CD14-positive monocyte (primary cell): ENCODE data around the gene SLC25A22. TPM values are rescaled to one million over a fixed set of nuclear protein-coding genes. Genes with fewer than 3 reads are reported as not detected.

ENCODE experiments used
- DNase-seq, 3 donors: peaks; one replicate each; pipeline ENCODE4 v3.0.0-alpha.2; 2011 to 2022
- H2AFZ ChIP-seq: 2 replicates; pipeline ENCODE4 v1.6.0; 2012; ENCODE audit warnings: mild to moderate bottlenecking, low read depth, low read length, inconsistent platforms; ENCODE audit not compliant: insufficient read depth, poor library complexity, severe bottlenecking
- H3K27ac ChIP-seq, 2 donors: 1 replicate in 1 of 2; 2 replicates in 1 of 2; pipeline ENCODE4 v1.5.1; 2012 to 2013; ENCODE audit warnings: low read length in 2 of 2, control low read depth in 1 of 2, inconsistent platforms in 1 of 2, low read depth in 1 of 2, mild to moderate bottlenecking in 1 of 2
- H3K27me3 ChIP-seq, 2 donors: one replicate each; pipeline versions ENCODE4 v1.6.0 to v1.6.1; 2011 to 2013; ENCODE audit warnings: low read length in 2 of 2; ENCODE audit not compliant: control insufficient read depth in 2 of 2, insufficient read depth in 2 of 2
- H3K36me3 ChIP-seq, 2 donors: replicated peaks in 1 of 2; 1 replicate in 1 of 2; 2 replicates in 1 of 2; pipeline versions ENCODE4 v1.5.1 to v1.6.1; 2012 to 2013; ENCODE audit warnings: low read length in 2 of 2, control low read depth in 1 of 2, inconsistent platforms in 1 of 2, mild to moderate bottlenecking in 1 of 2; ENCODE audit not compliant: insufficient read depth in 2 of 2, control insufficient read depth in 1 of 2
- H3K4me1 ChIP-seq, 2 donors: 1 replicate in 1 of 2; 2 replicates in 1 of 2; pipeline versions ENCODE4 v1.5.1 to v1.6.1; 2012 to 2013; ENCODE audit warnings: low read length in 2 of 2, control low read depth in 1 of 2, inconsistent platforms in 1 of 2, mild to moderate bottlenecking in 1 of 2, moderate library complexity in 1 of 2; ENCODE audit not compliant: insufficient read depth in 2 of 2, control insufficient read depth in 1 of 2
- H3K4me2 ChIP-seq: replicated peaks from 2 replicates; pipeline ENCODE3; 2012; ENCODE audit warnings: low read length, moderate library complexity, mild to moderate bottlenecking; ENCODE audit not compliant: poor library complexity, severe bottlenecking; ENCODE audit errors: extremely low read depth
- H3K4me3 ChIP-seq, 3 experiments: fragments of 200-600 bp in 1 of 3; sonication (generic) in 1 of 3; replicated peaks in 1 of 3; 1 replicate in 2 of 3; 2 replicates in 1 of 3; pipeline ENCODE4 v1.5.1; 2011 to 2013; ENCODE audit warnings: low read length in 3 of 3, mild to moderate bottlenecking in 3 of 3, control low read depth in 2 of 3, low read depth in 2 of 3, inconsistent platforms in 1 of 3, moderate library complexity in 1 of 3
- H3K79me2 ChIP-seq: 2 replicates; pipeline ENCODE4 v1.6.0; 2012; ENCODE audit warnings: mild to moderate bottlenecking, control low read depth, inconsistent platforms, low read length, moderate library complexity; ENCODE audit not compliant: insufficient read depth
- H3K9ac ChIP-seq: 2 replicates; pipeline ENCODE4 v1.6.0; 2017; ENCODE audit warnings: low read length, mild to moderate bottlenecking; ENCODE audit not compliant: insufficient read depth, poor library complexity, severe bottlenecking
- H3K9me3 ChIP-seq, 2 donors: replicated peaks in 1 of 2; 1 replicate in 1 of 2; 2 replicates in 1 of 2; pipeline versions ENCODE4 v1.5.1 to v1.6.1; 2012 to 2013; ENCODE audit warnings: low read length in 2 of 2, control low read depth in 1 of 2; ENCODE audit not compliant: control insufficient read depth in 1 of 2, insufficient read depth in 1 of 2
- H4K20me1 ChIP-seq: 2 replicates; pipeline ENCODE4 v1.6.0; 2012; ENCODE audit warnings: mild to moderate bottlenecking, low read length, control low read depth, moderate library complexity; ENCODE audit not compliant: insufficient read depth
- H3K27ac Mint-ChIP-seq, 7 donors: one replicate each; pipeline ENCODE4 v1.8.0; 2020; ENCODE audit warnings: mild to moderate bottlenecking in 7 of 7, mixed read lengths in 7 of 7, moderate library complexity in 6 of 7, inconsistent platforms in 2 of 7
- H3K27me3 Mint-ChIP-seq, 3 donors: one replicate each; pipeline ENCODE4 v1.8.0; 2021 to 2022; ENCODE audit warnings: low read depth in 3 of 3, mild to moderate bottlenecking in 3 of 3, mixed read lengths in 3 of 3, moderate library complexity in 3 of 3, inconsistent platforms in 1 of 3
- H3K36me3 Mint-ChIP-seq, 2 donors: one replicate each; pipeline ENCODE4 v1.8.0; 2020; ENCODE audit warnings: mixed read lengths in 2 of 2, inconsistent platforms in 1 of 2, mild to moderate bottlenecking in 1 of 2
- H3K4me1 Mint-ChIP-seq: one replicate; pipeline ENCODE4 v1.8.0; 2020; ENCODE audit warnings: mild to moderate bottlenecking, mixed read lengths
- H3K4me3 Mint-ChIP-seq, 2 donors: one replicate each; pipeline ENCODE4 v1.8.0; 2020; ENCODE audit warnings: mild to moderate bottlenecking in 2 of 2, mixed read lengths in 2 of 2, moderate library complexity in 1 of 2
- H3K9me3 Mint-ChIP-seq, 7 donors: one replicate each; pipeline ENCODE4 v1.8.0; 2020 to 2022; ENCODE audit warnings: mixed read lengths in 7 of 7, mild to moderate bottlenecking in 6 of 7, moderate library complexity in 6 of 7, inconsistent platforms in 2 of 7
- WGBS: methylation state at CpG from one replicate; pipeline ENCODE4 v1.1.5; 2013; ENCODE audit warnings: missing lambda C conversion rate; ENCODE audit not compliant: insufficient coverage; 5-methylcytosine and 5-hydroxymethylcytosine counted together
- intact Hi-C, 2 donors: fragments of 100-400 bp; cut with micrococcal nuclease; formaldehyde crosslinking; loops; one replicate each; pipeline versions ENCODE4 v1.15.0 to v1.15.1; 2023
- polyA plus RNA-seq, 3 donors: library from polyadenylated mRNA; depleted of rRNA in 1 of 3; unstranded in 2 of 3; stranded (reverse) in 1 of 3; fragments of 300-500 nt in 2 of 3; fragments of >200 nt in 1 of 3; fragmentation: Illumina TruSeq in 2 of 3; gene quantifications; 1 replicate in 2 of 3; 2 replicates in 1 of 3; pipeline ENCODE4 v1.2.3, GENCODE V29; 2012 to 2021
- TF ChIP-seq, protein P1 (sequence below): fragments of 200-600 bp; IDR thresholded peaks from one replicate; pipeline ENCODE4 v1.8.0; 2022; ENCODE audit warnings: antibody characterized with exemption, mild to moderate bottlenecking

SLC25A22 gene
- polyA plus RNA-seq, 3 donors, result 4.4 to 20.9 (median 5.6) TPM

DNA sequence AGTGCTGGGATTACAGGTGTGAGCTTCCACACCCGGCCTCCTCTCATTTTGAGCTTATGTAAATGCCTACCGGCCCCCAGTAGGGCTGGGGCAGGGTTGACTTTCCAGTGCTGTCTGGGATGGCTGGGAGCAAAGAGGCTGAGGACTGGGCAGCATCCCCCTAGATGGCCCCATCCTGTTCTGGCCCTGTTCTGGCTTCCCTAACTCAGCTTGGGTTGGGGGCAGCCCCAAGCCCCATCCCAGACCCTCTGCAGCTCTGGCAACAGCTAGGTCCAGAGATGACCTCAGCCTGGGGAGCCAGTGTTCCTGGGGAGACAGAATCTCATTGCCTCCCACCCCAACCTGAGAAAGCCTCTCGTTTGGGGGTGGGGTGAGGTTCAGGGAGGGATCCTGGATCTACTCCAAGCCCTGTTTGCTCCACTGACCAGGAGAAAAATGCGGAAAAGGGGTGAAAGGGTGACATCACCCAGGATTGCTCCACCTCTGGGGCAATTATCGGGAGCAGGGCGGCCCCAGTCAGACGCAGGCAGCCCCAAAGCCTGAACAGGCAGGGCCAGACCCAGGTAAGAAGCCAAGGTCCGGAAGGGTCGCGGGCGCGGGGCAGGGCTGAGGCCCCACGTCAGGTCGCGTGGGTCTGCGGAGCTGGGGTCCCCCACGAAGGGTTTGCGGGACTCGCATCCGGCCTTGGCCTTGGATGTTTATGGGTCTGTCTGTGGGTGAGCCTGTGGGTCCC lies 20.5 kb upstream of the SLC25A22 start, which contains the start of gene PNPLA2:
TSS of gene PNPLA2 (plus strand) at position 519 of the 733 bp plus-strand sequence. CDS start 805 bp downstream, outside the sequence.
- Histone ChIP-seq H3K4me3 (peak within 1 kb of the TSS; percentile 71 to 97 (median 87)), H3K27me3 (no peaks in the 10 kb centered on the region), H3K9ac (peak within 1 kb of the TSS; percentile 86), H2AFZ (peak within 1 kb of the TSS; percentile 93), H3K9me3 (no peaks in the 10 kb centered on the region), H4K20me1 (peaks cover 38% of the 10 kb centered on the region), H3K27ac (peak within 1 kb of the TSS; percentile 85 to 91), H3K79me2 (peaks cover 45% of the 10 kb centered on the region), H3K4me1 (peaks cover 40 to 45% of the 10 kb centered on the region in 2 donors), H3K4me2 (peak within 1 kb of the TSS; percentile 100), H3K36me3 (peaks cover 8 to 13% of the 10 kb centered on the region in 2 donors)
- no peaks in the 10 kb centered on the region for H3K9me3 Mint-ChIP-seq
- DNase-seq, result peak in 1 of 3 donors; percentile 39
- H3K36me3 Mint-ChIP-seq, result peaks cover 13 to 25% of the 10 kb centered on the region in 2 donors
- peaks cover 30% of the 10 kb centered on the region for H3K4me1 Mint-ChIP-seq
- TF ChIP-seq, protein P1, sequence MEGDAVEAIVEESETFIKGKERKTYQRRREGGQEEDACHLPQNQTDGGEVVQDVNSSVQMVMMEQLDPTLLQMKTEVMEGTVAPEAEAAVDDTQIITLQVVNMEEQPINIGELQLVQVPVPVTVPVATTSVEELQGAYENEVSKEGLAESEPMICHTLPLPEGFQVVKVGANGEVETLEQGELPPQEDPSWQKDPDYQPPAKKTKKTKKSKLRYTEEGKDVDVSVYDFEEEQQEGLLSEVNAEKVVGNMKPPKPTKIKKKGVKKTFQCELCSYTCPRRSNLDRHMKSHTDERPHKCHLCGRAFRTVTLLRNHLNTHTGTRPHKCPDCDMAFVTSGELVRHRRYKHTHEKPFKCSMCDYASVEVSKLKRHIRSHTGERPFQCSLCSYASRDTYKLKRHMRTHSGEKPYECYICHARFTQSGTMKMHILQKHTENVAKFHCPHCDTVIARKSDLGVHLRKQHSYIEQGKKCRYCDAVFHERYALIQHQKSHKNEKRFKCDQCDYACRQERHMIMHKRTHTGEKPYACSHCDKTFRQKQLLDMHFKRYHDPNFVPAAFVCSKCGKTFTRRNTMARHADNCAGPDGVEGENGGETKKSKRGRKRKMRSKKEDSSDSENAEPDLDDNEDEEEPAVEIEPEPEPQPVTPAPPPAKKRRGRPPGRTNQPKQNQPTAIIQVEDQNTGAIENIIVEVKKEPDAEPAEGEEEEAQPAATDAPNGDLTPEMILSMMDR, result no peak
- WGBS, result 27% methylated on average over 19 of the region's 20 CpGs
- intact Hi-C loops, result loop anchor here in 1 of 2 donors (1.0 kb wide), 1 partner anchor 9 kb away; the partner anchor contains the start of gene RPLP2
- peak within 1 kb of the TSS; percentile 91 to 98 (median 97) for H3K27ac Mint-ChIP-seq
- H3K4me3 Mint-ChIP-seq, result peak within 1 kb of the TSS; percentile 88 to 91
- peaks cover 0 to 10% (median 2%) of the 10 kb centered on the region in 3 donors for H3K27me3 Mint-ChIP-seq

DNA sequence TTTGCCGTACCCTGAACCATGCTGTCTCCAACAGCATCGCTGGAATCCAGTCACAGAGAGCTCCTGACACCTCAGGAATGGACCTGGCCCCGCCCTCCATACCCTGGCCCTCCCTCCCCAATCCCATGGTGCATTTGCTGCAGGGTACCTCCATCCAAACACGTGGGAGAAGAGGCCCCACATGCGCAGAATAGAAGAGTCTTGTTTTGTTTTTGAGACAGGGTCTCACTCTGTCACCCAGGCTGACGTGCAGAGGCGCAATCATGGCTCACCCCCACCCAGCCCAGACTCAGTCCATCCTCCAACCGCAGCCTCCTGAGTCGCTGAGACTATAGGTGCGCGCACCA lies 18.3 kb upstream of the SLC25A22 start:
- Histone ChIP-seq H4K20me1 (peaks cover 38% of the 10 kb centered on the region), H3K4me1 (peaks cover 20 to 30% of the 10 kb centered on the region in 2 donors), H2AFZ (no peak overlapping the region), H3K27ac (no peak overlapping the region), H3K79me2 (peaks cover 31% of the 10 kb centered on the region), H3K27me3 (no peaks in the 10 kb centered on the region), H3K36me3 (peaks cover 23 to 26% of the 10 kb centered on the region in 2 donors), H3K9ac (no peak overlapping the region), H3K9me3 (no peaks in the 10 kb centered on the region), H3K4me2 (no peak overlapping the region), H3K4me3 (no peak overlapping the region)
- H3K4me1 Mint-ChIP-seq, result peaks cover 18% of the 10 kb centered on the region
- H3K4me3 Mint-ChIP-seq, result no peak overlapping the region
- TF ChIP-seq, protein P1, result no peak
- no peak for DNase-seq
- peaks cover 20 to 30% of the 10 kb centered on the region in 2 donors for H3K36me3 Mint-ChIP-seq
- intact Hi-C loops, result no loop called here
- peak overlapping the region in 1 of 7 donors; percentile 3 for H3K27ac Mint-ChIP-seq
- H3K9me3 Mint-ChIP-seq, result no peaks in the 10 kb centered on the region
- 86% methylated on average over 2 of the region's 11 CpGs for WGBS
- peaks cover 0 to 10% (median 2%) of the 10 kb centered on the region in 3 donors for H3K27me3 Mint-ChIP-seq
